GM08714 (cell line): ENCODE results near the gene UQCR11.

ENCODE experiments used
- H3K4me3 ChIP-seq: fragments of 200-500 bp; sonication (Bioruptor generic); 2 replicates; pipeline ENCODE4 v1.5.1; 2014; ENCODE audit warnings: mild to moderate bottlenecking, low read length, inconsistent platforms
- ZNF274 ChIP-seq: IDR thresholded peaks from 2 replicates; pipeline ENCODE4 v1.6.1; 2012; ENCODE audit warnings: mild to moderate bottlenecking, low read depth, low read length

The UQCR11 gene

DNA sequence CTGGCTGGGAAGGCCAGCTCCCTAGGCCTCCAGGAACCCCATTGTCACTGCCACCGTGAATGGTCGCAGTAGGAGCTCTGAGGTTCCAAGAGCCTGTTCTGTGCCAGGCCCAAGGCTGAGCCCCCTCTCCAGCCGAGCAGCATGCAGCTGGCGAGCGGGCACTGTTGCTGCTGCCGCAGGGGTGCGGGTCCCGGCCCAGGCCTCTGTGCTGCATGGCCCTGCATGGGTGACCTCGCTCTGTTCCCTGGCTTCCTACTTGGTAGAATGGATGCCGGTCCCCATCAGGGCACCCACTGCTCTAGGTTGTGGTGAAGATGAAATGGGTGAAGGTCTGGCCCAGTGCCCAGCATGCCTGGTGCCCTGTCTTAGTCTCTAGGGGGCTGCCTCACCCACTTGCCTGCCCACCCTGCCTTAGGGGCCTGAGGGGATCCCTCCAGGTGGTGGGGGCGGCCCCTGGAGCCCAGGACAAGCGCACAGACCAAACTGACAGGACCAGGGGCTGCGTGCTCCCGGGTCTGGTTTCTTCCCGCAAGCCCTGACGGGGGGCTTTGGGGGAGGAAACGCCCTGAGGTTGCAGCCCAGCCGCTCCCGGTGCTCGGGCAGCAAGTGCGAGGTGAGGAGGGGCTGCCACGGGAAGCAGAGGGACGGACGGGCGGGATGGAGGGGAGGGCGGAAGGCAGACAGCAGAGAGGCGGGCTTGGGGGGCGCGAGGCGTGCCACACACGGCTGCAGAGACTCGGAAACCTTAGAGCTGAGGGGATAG is 8.7 kb upstream of the UQCR11 start:
- H3K4me3 ChIP-seq, result no peak overlapping the region

DNA sequence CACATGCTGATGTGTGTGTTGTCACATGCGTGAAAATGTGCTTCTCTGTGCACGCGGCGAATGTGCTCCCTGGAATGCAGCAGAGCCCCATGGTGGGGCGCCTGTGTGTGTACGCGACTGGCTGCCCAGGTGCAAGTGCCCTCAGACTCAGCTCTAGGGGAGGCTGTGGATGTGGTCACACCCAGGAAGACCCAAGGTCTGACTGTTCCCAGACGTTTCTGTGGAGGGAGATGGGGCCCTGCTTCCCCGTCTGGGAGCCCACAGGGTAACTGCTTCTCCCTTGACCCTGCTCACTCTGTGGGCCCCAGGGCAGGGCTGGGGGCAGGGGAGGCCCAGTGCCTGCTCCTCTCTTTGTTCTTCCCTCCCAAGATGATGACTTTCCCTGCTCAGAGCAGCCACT is 7.9 kb upstream of the UQCR11 start:
- TF ChIP-seq ZNF274, result no peak
- no peak overlapping the region for H3K4me3 ChIP-seq

More for the DNA sequence above, 8.7 kb upstream of the UQCR11 start:
- TF ChIP-seq ZNF274, result no peak

DNA sequence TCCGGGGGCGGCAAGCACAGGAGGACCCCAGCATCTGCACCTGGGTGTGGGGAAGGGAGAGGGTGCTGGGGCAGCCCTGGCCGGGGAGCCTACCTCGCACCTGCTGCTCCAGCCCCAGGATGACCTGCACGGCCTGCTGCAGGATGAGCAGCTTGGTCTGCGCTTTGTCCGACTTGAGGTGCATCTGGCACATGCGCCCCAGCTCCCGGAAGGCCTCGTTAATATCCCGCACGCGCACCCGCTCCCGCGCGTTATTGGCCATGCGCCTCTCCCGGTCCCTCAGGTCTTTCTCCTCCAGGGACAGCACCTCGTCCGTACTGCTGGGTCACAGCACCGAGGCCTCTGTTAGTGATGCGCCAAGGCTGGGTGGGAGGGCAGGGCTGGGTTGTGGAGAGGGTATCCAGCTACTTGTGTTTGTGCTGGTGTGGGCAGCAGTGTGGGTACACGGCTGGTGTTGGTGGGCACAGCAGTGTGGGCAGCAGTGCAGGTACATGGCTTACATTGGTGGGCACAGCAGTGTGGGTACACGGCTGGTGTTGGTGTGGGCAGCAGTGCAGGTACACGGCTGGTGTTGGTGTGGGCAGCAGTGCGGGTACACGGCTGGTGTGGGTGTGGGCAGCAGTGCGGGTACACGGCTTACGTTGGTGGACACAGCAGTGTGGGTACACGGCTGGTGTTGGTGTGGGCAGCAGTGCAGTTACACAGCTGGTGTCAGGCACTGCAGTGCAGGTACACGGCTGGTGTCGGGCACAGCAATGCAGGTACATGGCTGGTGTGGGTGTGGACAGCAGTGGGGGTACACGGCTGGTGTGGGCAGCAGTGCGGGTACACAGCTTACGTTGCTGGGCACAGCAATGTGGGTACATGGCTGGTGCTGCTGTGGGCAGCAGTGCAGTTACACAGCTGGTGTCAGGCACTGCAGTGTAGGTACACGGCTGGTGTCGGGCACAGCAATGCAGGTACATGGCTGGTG is 7.1 kb upstream of the UQCR11 start:
- TF ChIP-seq ZNF274, result no peak
- no peak overlapping the region for H3K4me3 ChIP-seq

DNA sequence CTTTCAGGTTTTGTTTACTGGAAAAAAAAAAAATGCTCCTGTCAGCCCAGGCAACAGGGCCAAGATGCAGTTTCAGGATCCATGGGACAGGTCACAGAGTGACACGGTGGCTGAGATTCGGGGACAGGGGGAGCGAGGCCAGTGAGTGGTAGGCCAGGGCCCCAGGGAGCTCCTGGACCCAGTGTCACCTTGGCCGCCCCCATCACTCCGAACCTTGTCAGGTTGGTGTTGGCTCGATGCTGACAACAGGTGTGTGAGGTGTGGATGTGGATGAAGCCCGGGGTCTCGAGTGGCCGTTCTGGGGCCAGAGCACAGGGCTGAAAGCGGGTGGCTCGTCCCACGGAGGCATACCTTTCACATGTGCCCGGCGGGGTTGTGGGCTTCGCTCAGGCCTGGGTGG is 6.1 kb upstream of the UQCR11 start:
- no peak for TF ChIP-seq ZNF274
- no peak overlapping the region for H3K4me3 ChIP-seq

DNA sequence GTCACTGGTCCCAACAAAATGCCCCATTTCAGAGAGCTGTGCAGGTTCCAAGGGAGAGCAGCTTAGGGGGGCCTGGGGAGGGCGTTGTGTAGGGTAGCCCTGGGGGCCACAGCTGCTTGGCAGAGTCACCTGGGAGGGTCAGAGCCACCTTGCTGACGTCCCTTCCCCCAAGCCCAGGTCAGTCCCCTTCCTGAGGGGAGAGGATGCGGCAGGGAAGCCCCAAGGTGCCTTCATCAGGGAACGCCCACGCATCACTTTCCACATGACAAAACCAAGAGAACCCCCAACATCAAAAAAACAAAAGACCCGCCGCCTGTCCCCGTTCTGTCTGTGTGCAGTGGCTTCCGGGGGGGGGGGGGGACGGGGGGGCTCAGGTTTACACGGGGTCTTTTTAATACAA is 5.3 kb upstream of the UQCR11 start:
- TF ChIP-seq ZNF274, result no peak

DNA sequence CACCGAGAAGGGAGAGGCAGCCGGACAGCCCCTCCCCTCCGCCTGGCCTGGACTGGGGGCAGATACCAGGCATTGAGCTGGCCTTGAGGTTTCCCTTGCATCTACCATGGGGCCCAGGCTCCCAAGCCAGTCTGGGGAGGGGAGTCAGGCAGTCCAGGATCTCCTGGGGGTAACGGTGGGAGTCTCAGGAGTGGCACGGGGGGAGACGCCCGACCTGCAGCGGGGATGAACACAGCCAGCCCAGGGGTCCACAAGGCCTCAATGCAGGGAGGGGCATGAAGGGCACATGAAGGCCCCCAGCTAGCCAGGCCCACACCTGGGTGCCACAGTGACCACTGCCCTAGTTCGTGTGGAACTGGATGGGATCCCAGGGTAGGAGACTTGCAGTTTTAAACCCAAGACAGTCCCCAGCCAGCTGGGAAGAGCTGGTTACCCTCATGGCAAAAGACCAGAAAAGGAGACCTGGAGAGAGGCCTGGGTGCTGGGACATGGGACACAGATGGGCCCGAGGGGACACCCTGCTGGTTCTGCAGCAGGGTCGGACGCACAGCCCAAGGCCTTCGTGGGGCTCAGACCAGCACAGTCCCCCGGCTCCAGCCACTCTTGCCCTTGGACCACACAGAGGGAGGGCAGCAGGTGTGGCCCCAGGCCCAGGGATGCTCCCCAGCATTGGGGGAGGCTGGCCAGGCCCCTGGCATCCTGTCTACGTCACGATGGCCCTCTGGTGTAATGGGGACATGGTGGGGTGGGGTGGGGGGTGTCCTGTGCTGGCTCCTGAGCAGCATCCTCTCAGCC is 4.6 kb upstream of the UQCR11 start:
- H3K4me3 ChIP-seq, result no peak overlapping the region
- no peak for TF ChIP-seq ZNF274

More for the DNA sequence above, 5.3 kb upstream of the UQCR11 start:
- H3K4me3 ChIP-seq, result no peak overlapping the region

DNA sequence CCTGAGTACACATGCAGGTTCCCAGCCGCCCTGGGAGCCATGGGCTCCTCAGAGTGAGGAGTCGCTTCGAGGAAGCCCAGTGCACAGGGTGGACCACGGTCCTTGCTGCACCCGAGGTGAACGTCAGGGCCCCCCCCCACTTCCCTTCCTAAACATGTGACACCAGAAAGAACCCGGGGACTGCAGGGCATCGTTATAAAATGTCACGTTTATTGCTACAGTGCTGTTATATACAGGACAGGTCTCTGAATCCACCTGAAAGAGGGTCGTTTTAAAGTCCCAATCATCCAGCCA is 3.8 kb upstream of the UQCR11 start:
- H3K4me3 ChIP-seq, result no peak overlapping the region
- TF ChIP-seq ZNF274, result no peak

DNA sequence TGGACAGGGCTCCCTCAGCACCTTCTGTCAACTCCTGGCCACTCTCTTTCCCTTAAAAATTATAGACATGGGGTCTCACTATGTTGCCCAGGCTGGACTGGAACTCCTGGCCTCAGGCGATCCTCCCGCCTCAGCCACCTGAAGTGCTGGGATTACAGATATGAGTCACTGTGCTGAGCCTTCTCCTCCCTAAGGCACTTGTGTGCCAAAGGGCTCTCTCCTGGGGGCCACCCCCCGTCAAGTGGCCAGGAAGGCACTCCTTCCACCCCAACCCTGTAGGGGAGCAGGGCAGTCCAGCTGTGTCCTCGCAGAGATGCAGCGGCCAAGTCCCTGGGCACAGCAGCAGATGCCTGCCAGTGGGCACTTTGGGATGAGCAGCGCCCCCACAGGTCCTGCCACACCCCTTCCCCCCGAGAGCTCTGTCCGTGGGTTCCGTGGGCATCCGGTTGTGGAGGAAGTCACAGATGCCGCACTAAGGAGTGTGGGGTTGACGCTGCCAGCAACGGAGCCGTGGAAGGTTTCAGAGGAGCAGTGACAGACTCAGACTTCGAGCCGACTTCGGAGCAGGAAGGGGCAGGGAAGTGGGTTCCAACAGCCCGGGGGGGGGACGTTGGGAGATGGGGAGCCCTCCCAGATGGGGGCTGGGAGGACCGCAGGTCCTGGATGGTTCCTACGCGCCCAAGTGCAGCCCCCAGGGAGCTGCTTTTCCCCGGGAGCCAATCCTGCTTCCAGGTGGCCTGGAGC is 3.3 kb upstream of the UQCR11 start:
- H3K4me3 ChIP-seq, result no peak overlapping the region
- TF ChIP-seq ZNF274, result no peak

DNA sequence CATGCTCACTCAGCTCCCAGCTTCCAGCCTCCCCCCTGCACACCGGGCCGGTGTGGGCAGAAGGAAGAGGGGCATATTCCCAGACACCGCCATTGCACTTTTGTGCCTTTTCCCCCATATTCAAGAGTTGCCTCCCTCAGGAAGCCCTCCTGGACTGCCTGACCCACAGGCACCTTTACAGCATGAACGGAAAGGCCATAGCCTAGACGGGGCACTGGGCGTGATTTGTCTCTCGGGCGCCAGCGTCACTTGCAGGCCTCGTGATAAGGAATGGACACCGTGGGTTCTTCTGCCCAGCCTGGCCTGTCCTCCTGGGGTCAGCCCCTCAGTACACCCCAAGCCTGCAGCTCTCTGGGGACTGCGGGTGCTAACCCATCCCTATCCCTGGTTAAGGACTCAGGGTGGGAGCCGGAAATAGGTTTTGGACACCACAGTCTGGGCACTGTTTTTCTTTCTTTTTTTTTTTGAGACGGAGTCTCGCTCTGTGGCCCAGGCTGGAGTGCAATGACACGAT is 933 bp upstream of the UQCR11 start:
- peak overlapping the region; percentile 56; the same call in 1 of the 2 replicates for H3K4me3 ChIP-seq
- no peak for TF ChIP-seq ZNF274

DNA sequence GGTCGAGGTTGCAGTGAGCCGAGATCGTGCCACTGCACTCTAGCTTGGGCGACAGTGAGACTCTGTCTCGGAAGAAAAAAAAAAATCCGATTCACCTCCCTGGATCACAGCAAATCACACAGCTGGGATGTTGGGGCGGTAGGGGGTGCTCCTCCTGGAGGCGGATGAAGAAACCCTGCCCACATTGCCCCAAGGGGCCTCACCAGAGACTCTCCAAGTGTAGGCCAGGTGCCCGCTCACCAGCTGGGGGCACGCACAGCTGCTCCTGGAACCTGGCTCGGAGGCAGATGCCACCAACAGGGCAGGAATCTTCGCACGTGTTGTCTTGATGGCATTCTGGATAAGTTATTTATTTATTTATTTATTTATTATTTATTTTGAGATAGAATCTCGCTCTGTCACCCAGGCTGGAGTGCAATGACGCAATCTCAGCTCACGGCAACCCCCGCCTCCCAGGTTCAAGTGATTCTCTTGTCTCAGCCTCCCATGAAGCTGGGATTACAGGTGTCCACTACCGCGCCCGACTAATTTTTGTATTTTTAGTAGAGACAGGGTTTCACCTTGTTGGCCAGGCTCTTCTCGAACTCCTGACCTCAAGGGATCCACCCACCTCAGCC is 3.1 kb downstream of the UQCR11 start:
- TF ChIP-seq ZNF274, result no peak
- H3K4me3 ChIP-seq, result no peak overlapping the region

DNA sequence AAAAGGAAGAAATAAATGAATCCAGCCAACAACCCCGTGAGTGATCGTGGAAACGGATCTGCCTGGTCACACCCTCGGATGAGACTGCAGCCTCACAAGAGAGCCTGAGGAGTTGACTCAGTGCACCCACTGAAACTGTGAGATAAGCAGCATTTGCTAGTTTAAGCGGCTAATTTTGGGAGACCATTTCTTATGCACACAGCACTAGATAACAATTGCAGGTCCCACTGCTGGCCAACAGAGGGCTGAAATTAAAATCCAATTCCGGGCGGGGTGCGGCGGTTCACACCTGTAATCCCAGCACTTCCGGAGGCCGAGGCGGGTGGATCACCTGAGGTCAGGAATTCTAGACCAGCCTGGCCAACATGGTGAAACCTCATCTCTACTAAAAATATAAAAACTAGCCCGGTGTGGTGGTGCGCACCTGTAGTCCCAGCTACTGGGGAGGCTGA is 3.6 kb downstream of the UQCR11 start:
- no peak for TF ChIP-seq ZNF274
- H3K4me3 ChIP-seq, result no peak overlapping the region

DNA sequence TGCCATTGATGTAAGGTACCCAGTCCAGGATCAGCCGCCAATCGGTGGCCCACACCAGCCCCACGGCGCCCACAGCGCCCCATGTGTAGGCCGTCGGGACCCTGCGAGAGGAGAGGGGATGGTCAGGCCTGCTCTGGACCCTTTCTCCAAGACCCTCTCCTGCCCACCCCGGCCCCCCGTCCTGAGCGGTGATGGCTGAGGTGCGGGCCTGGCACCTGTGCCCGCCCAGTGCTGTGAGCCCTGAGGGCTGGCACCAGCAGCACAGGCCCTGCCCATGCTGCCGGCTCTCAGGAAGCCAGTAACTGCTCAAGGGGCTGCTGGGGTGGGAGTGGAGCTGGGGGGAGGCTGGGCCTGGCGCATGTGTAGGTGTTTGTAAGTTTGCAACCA is 5.8 kb downstream of the UQCR11 start:
- no peak overlapping the region for H3K4me3 ChIP-seq
- TF ChIP-seq ZNF274, result no peak

DNA sequence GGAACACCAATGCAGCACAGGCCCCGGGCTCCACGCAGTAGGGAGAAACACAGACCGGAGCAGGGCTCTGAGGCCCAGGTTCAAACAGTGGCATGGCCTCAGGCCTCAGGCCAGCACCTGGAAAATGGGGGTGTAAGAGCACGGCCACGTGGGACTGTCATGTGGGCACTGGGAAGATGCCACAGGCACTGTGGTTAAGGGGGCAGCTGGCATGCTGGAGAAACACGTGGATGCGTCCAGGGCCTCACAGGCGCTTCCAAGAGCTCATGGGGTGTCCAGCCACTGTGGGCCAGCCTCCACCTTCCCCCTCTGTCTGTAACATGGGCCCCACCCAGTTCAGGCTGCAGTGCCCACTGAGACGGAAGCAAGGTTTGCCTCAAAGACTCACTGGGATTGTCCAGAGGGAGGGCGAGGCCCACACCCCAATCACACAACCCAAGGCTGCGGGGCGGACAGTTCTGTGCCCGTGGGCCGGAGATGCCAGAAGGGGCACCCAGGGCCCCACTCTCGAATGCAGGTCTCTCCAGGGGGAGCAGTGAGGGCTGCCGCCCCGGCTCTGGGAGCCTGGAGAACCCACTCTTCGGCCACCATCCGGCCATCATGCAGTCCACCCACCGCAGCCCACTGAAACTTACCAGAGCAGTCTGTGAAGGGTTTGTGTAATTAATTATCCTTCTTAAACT is 6.3 kb downstream of the UQCR11 start:
- TF ChIP-seq ZNF274, result no peak

DNA sequence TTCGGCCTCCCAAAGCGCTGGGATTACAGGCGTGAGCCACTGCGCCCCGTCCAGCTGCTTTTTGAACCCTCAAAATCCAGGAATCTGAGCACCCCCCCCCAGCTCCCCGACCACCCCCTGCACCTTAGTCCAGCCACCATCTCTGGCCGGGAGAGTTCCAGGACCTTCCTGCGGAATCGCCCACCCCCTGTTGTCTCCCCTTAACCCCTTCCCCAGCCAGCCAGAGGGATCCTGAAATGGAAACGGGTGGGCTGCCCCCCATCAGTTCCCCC is 11.8 kb downstream of the UQCR11 start:
- no peak for TF ChIP-seq ZNF274
- H3K4me3 ChIP-seq, result peak overlapping the region; percentile 62; the same call in 1 of the 2 replicates

More for the DNA sequence above, 6.3 kb downstream of the UQCR11 start:
- no peak overlapping the region for H3K4me3 ChIP-seq
